GM21717 (cell line): ENCODE measurements around the gene TSTD2.
"Not testable (repeated sequence)": the region's sequence is repeated elsewhere in the genome, so short reads cannot be mapped to it uniquely, and the experiment has no call there.

Experiments
- ATAC-seq: cut with Tn5 transposase; IDR thresholded peaks from one replicate; pipeline ENCODE4 v1.9.1; 2021; ENCODE audit warnings: mild to moderate bottlenecking, moderate library complexity; ENCODE audit not compliant: unreplicated experiment

The TSTD2 gene

DNA sequence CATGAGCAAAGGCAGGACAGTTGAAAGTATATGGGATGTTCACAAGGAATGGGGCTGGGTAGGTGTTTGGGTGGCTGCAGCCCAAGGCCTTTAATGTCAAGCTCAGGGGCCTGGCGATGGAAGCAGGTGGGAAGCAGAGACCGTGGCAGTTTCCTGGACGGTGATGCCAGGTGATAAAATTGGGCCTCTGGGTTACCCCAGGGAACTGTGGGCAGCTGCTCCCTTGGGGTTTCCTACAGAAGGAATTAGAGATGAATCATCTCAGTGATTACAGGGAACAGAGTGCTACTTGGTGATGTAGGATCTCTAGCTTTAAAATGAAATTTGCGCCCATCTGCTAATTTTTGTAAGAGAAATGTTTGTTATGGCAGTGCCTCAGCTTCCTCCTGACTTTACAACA is 39.2 kb downstream of the TSTD2 start:
- ATAC-seq = no peak

DNA sequence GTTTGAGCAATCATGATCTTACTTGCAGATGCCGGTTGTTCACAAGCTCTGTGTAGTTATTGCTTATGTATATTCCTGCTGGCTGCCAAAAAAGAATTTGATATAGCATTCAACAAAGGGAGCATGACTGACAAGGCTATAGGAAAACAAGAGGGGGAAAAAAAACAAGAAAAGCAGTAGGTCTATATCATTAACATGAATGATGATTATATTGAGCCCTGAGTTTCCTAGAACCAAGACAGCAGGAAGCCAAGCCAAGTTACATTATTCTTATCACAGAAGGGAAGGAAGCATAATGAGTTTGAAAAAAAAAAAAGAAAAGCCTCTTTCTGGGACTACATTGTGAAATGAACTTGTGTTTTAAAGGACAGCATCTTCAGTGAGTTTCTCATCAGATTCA is 41.0 kb downstream of the TSTD2 start:
- no peak for ATAC-seq

DNA sequence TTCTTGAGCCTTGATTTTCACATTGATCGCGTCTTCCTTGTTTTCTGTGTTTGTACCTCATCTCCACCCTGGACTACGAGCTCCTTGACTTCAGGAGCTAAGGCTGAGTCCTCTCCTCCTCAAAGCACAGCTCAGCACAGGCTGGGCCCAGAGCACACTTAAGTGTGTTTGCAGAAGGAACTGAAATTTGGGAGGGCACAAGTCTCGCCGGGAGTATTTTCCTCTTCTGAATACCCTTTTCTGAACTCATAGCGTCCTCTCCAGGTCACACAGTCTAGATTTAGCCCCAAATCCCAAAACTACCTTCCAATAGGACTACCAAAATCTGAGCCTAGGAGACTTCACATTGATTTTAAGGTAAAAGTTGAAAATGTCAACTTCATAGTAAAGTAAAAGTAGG is 41.6 kb downstream of the TSTD2 start:
- no peak for ATAC-seq

DNA sequence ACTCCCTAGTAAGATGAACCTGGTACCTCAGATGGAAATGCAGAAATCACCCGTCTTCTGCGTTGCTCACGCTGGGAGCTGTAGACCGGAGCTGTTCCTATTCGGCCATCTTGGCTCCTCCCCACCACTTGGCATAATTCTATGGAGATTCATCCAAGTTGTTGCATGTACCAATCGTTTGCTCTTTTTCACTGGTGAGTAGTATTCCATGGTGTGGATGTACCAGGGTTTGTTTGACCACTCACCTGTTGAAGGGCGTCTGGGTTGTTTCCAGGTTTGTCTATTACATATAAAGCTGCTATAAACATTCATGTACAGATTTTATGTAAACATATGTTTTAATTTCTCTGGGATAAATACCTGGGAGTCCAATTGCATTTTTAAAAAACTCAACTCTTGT is 46.3 kb downstream of the TSTD2 start:
- not testable (repeated sequence) for ATAC-seq

DNA sequence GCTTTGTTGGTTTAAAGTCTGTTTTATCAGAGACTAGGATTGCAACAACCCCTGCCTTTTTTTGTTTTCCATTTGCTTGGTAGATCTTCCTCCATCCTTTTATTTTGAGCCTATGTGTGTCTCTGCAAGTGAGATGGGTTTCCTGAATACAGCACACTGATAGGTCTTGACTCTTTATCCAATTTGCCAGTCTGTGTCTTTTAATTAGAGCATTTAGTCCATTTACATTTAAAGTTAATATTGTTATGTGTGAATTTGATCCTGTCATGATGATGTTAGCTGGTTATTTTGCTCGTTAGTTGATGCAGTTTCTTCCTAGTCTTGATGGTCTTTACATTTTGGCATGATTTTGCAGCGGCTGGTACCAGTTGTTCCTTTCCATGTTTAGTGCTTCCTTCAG is 48.4 kb downstream of the TSTD2 start:
- not testable (repeated sequence) for ATAC-seq

DNA sequence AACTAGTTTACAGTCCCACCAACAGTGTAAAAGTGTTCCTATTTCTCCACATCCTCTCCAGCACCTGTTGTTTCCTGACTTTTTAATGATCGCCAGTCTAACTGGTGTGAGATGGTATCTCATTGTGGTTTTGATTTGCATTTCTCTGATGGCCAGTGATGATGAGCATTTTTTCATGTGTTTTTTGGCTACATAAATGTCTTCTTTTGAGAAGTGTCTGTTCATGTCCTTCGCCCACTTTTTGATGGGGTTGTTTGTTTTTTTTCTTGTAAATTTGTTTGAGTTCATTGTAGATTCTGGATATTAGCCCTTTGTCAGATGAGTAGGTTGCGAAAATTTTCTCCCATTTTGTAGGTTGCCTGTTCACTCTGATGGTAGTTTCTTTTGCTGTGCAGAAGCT is 51.6 kb downstream of the TSTD2 start:
- ATAC-seq = not testable (repeated sequence)

DNA sequence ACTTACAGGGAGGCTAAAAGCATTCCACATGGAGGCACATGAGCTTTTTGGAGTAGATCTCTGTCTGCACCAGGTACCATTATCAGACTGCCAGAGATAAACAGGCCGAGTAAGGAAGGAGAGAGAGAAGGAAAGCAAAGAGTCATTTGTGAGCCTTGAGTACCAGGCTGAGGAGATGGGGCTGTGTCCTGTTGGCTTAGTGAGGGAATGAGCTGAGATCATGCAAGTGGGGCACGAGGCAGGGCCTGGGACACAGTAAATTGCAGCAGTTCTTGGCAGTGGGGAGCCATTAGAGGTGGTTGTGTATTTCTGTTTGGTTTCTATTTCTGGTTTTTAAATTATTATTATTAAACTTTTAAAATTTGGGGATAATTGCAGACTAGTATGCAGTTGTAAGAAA is 53.3 kb downstream of the TSTD2 start:
- no peak for ATAC-seq

DNA sequence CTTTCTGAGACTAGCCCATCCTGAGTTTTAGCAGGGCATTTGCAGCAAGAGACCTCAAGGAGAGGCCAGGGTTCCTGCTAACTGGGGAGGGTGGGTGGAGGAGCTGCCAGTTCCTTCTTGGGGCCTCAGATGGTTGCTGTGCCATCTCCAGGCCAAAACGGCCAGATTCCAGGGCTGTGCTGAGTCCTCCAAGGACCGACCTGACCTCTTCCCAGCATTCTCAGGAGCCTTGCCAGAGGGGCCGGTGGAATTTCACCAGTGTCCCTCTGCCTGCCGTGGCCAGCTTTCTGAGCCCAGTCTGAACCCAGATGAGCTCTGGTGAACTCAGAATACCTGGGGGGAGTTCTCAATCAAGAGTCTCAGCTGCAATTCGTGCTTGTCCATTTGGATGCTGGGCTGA is 54.3 kb downstream of the TSTD2 start:
- no peak for ATAC-seq

DNA sequence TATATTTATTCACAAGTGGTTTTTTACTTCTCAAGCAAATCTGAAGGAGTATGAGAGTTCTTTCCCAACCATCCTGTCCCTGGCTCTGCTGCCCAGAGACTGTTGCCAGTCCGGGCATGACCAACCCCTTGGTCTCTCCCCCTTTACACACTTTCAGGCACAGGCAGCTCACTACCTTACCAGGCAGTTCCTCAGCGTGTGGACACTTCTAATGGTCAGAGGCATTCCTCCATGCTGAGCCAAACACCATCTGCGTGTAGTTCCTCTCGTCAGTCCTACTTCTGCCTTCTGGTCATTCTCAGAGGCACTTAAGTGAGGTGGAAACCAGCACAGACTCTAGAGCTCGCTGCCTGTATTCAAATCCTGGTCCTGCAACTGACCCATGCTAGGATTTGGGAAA is 56.1 kb downstream of the TSTD2 start:
- no peak for ATAC-seq

DNA sequence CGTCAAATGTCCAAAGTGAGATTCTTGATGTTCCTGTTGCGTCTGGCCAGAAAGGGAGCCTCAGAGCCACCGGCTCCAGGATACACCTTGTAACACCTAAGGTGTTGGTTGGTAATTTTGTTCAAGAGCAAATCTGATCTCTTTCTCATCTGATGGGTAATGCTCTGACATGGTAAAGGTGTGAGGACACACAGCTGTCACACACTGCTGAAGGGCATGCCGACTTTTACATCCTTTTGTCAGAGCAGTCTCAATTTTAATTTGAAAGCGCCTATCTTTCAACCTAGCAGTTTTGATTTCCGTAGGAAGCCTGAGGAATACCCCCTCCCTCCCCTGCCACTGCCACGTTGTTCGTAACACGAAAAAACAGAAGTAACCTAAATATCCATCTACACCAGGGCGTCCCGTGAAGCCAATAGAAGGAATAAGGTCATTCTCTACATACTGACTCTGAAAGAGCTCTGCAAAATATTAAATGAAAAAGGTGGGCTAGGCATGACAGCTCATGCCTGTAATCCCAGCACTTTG is 57.4 kb downstream of the TSTD2 start:
- no peak for ATAC-seq

DNA sequence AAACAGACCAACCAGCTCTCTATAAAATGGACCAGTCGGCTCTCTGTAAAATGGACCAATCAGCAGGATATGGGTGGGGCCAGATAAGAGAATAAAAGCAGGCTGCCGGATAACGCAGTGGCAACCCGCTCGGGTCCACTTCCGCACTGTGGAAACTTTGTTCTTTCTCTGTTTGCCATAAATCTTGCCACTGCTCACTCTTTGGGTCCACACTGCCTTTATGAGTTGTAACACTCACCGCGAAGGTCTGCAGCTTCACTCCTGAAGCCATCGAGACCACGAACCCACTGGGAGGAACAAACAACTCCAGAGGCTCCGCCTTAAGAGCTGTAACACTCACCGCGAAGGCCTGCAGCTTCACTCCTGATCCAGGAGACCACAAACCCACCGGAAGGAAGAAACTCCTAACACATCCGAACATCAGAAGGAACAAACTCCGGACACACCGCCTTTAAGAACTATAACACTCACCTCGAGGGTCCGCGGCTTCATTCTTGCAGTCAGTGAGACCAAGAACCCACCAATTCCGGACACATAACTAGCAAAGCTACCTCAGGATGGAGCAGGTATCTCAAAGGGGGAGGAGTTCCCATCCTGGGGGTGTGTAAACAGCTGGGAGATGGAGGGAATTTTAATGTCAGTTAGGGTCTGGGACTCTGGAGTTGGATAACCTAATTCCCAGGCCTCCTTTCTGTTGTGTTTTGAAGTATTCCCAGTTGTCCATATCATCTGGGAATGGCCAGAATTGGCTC is 58.1 kb downstream of the TSTD2 start:
- ATAC-seq = not testable (repeated sequence)

DNA sequence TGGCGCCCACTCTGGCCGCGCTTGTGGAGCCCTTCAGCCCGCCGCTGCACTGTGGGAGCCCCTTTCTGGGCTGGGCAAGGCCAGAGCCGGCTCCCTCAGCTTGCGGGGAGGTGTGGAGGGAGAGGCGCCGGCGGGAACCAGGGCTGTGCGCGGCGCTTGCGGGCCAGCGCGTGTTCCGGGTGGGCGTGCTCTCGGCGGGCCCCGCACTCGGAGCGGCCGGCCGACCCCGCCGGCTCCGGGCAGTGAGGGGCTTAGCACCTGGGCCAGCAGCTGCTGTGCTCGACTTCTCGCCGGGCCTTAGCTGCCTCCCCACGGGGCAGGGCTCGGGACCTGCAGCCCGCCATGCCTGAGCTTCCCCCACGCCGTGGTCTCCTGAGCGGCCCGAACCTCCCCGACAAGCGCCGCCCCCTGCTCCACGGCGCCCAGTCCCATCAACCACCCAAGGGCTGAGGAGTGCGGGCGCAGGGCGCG is 59.0 kb downstream of the TSTD2 start:
- not testable (repeated sequence) for ATAC-seq

DNA sequence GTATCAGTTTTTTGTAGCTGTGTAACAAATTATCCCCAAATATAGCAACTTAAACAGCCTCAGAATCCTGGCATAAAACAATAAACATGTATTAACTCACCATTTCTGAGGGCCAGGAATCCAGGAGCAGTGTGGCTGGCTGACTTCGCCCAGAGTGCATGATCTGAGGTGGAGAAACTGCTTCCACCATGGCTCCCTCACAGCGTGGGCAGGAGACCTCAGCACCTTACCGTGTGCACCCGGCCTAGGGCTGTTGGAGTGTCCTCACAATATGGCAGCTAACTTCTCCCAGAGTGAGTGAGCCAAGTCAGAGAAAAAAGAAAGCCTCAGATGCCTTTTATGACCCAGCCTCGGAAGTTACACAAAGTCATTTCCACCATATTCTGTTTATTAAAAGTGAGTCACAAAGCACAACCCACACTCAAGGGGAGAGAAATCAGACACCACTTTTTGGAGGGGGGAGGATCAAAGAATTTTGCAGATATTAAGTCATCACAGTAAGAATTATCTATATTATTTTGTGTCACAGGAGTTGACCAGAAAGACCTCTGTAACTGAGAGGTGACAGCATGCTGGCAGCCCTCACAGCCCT is 59.6 kb downstream of the TSTD2 start:
- ATAC-seq = no peak

DNA sequence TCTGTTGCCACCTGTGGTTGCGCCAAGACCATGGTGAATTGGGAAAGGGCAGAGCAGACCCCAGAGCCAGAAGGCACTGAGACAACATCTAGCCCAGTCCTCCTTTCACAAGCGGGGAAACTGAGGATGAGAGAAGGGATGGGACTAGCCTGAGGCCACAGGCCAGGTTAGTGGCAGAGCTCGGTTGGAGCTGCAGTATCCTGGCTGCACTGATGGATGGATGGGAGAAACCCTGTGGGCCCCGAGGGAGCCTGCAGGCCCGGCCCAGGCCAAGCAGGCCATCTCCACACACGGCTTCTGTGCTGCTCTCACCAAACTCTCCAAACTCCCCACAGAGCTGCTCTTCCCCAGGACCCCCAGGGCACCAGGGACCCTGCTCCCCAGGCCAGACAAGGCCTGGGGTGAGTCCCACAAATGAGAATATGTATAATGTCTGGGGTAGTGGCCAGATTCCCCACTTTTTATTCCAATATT is 60.2 kb downstream of the TSTD2 start:
- no peak for ATAC-seq

DNA sequence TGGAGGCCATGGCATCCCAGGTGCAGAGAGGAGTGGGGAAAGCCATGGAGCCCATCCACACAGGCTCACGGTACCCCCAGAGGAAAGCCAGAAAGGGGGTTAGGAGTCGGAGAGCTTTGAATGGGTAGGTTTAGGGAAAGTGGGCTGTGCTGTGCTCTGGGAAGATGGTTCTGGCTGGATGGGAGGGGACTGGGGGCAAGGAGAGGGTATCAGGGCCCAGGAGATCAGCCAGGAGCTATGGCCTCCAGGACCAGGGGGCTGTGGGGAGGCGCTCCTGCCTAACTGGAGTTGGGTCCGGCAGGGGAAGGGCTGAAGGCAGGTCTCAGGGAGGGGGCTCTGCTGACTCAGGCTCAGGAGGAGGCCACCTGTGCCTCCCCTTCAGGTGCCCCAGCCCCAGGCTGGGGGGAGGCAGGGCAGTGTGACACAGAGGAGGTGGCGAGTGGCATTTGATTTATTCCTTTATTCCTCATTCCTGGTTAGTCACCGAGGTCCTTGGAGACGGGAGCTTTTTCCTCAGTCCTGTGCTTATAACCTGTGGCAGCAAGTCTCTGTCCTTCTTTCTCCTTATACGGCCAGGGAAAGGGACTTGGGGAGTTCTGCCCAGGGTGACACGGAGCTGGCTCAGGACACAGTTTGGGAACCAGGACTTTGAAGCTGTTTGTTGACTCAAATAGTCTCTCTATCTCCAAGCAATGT is 60.8 kb downstream of the TSTD2 start:
- ATAC-seq = no peak

DNA sequence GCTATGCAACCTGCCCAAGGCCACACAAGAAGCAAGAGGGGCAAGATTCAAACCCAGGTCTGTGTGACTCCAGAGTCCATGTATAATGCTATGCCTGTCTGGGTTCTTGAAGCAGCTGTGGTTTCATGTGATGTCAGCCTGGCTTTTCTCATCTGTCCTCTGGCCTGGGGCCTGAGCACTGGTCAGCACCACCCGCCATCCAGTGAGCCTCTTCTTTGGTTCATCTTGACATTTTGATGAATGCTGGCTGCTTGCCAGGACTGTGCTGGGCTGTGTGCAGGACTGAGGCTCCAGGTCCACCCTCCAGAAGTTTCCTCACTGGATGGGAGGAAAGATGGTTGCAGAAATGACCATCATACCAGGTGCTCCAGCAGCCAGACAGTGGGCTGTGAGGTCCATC is 61.5 kb downstream of the TSTD2 start:
- ATAC-seq = no peak

DNA sequence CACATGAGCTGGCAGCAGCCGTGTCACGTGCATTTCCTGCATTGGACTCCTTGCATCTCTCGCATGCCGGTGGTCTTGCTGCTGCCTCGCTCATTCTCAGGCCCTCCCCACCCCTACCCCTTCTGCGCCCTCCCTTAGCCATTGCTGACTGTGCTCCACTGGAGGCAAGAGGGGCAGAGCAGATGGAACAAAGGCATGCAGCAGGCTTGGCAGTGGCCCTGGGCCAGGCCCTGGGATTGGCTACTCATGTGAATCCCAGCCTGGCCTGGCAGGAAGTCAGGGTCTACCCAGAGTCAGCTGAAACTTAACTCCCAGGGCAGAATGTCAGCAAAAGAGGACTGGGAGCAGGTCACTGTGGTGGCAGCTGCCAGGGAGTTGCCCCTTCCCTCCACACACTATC is 62.3 kb downstream of the TSTD2 start:
- no peak for ATAC-seq

DNA sequence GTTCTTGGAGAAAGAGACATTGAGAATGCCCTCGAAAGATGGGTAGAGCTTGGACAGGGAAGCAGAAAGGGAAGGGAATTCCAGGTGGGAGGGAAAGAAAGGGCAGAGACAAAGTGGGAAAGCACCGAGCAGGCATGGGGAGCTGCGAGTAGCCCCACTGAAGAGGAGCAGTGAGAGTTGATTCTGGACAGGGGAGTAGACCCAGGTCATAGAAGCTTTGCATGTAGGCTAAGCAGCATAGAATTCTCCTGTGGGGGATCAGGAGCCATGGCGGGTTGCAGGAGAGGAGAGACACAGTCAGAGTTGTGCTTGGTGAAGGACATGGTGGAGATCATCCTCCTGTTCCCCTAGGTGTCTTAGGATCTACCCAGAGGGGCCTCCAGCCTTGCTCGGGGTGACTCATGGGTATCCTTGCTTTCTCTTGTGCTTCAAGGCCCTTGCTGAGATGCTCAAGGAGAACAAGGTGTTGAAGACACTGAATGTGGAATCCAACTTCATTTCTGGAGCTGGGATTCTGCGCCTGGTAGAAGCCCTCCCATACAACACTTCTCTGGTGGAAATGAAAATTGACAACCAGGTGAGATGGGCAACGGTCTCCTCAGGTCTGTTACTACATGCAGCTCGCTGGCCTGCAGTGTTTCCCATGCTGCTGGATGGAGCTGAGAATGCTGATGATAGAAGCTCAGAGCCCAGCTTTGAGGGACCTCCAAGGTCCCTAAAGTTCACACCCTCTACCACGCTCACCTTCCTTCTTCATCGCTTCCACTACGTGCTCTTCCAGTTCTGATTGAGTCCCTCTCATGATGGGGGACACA is 64.5 kb downstream of the TSTD2 start:
- ATAC-seq = no peak

DNA sequence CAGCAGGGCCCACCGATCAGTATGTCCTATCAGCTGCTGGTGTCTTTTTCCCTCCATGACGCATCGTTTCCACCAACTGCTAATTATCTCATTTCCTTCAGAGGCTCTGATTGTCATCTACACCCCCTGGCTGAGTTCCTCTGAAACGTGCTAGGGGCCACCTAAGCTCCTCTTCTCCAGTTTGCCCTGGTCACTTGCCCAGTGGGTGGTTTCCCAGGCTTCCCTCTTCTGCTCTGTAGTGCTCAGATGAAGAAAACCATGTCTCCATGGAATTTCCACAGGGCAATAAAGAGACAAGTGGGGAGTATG is 65.3 kb downstream of the TSTD2 start:
- ATAC-seq = no peak

DNA sequence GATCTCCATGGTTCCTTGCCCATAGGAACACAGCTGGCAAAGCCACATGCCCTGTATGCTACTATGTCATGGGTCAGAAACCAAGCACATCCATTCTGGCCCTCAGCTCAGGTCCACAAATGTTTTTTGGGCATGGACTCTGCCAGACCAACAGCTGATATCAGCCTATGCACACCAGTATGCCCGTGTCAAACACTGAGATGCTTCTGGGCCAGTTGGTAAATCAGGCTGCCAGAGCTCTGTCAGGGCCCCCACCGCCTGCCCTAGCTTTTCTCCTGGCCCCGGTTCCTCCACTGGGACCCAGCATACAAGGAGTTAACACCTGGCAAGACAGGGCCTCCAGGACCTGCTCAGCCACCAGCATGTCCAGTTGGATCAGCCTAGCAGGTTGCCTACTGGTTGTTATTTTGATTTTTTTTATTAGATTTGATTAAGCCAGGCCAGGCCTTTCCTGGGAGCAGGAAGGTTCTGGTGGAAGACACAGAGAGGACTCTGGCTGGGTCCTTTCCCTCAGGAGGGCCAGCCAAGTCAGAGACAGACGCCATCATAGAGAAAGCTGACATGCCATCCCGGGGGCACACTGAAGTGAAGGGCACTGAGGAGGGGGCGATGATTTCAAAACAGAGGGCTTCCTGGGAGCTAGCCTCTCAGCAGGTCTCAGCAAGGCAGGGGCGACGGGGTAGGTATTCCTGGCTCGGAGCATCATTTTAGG is 65.8 kb downstream of the TSTD2 start:
- no peak for ATAC-seq
